ENCODE results near the gene CHMP5. TPM values are rescaled to one million over a fixed set of nuclear protein-coding genes. Genes with fewer than 3 reads are reported as not detected.

The CHMP5 gene
- total RNA-seq, 4 donors from 2014 or later = 55.1 to 78.2 (median 60.3) TPM

DNA sequence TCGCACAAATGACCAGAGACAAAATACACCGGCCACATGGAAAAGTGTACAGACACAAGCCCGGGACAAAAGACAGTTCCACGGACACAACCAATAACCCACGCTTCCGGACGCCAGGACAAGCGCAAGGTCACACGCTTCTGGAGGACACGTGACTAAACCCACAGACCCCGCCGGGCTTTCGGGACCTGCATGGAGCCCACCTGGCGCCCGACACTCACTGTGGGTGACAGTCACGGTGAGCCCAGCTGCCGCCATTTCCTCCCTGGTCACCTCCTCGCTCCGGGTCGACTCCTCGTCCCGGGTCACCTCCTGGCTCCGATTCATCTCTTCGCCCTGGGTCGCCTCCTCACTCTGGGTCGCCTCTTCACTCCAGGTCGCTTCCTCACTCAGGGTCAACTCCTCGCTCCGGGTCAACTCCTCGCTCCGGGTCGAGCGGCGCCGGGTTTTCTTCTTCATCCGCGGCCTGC, 811 bp upstream of the CHMP5 start:
- TF ChIP-seq POLR2A (IDR thresholded peaks at IDR 0.05) = no peak
- no peak for TF ChIP-seq CTCF (IDR thresholded peaks at IDR 0.05)
- peak in 1 of 2 donors; percentile 46 for DNase-seq
- H3K27me3 ChIP-seq = no peaks in the 10 kb centered on the region
- peaks cover 14 to 20% of the 10 kb centered on the region in 2 donors for H3K4me1 ChIP-seq
- no peaks in the 10 kb centered on the region for H3K9me3 ChIP-seq
- H3K4me3 ChIP-seq (replicated peaks in 1 of 3) = peak overlapping the region; percentile 76 to 79 (median 77)
- H3K36me3 ChIP-seq = peaks cover 29 to 34% of the 10 kb centered on the region in 2 donors
- peak overlapping the region; percentile 63 to 89 (median 78) for H3K27ac ChIP-seq
- 0 to 1% methylated on average over 14 to 36 of the region's 37 CpGs for WGBS, 2 donors
- intact Hi-C loops (cut with DNase I) = no loop called here

GRCh38 chr9:33265211-33265865, 489 bp downstream of the CHMP5 start:
- intact Hi-C loops (cut with DNase I) = no loop called here
- TF ChIP-seq POLR2A (IDR thresholded peaks at IDR 0.05) = no peak
- no peak for TF ChIP-seq CTCF (IDR thresholded peaks at IDR 0.05)
- DNase-seq = peak; percentile 29 to 31
- Histone ChIP-seq H3K4me1 (peaks cover 14 to 20% of the 10 kb centered on the region in 2 donors), H3K36me3 (peaks cover 20 to 29% of the 10 kb centered on the region in 2 donors), H3K9me3 (no peaks in the 10 kb centered on the region), H3K27me3 (no peaks in the 10 kb centered on the region), H3K4me3 (replicated peaks in 1 of 3) (peak overlapping the region in 2 of 3 donors; percentile 26 to 53), H3K27ac (peak overlapping the region; percentile 44 to 89 (median 75))
- WGBS, 2 donors = 17 to 19% methylated on average over 13 of the region's 13 CpGs

- Histone ChIP-seq H3K9me3 (no peaks in the 10 kb centered on the region), H3K4me3 (replicated peaks in 1 of 3) (no peak overlapping the region), H3K36me3 (peaks cover 20 to 29% of the 10 kb centered on the region in 2 donors), H3K4me1 (peaks cover 14 to 20% of the 10 kb centered on the region in 2 donors), H3K27ac (no peak overlapping the region), H3K27me3 (no peaks in the 10 kb centered on the region)
- no peak for TF ChIP-seq POLR2A (IDR thresholded peaks at IDR 0.05)
- no peak for DNase-seq
- intact Hi-C loops (cut with DNase I) = no loop called here
Observed at GRCh38 chr9:33267151-33267767, 2.4 kb downstream of the CHMP5 start.

DNA sequence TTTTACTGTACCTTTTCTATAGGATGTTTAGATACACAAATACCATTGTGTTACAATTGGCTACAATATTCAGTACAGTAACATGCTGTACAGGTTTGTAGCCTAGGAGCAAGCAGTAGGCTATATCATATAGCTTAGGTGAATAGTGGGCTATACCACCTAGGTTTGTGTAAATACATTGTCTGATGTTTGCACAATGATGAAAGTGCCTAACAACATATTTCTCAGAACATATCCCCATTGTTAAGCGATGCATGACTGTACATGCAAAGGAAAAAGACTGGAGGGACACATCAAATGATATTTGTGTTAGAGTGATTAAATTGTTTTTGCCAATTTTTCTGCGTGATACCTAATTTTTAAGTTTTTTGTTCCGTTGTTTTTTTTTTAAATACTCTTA, 5.3 kb downstream of the CHMP5 start:
- no peak for DNase-seq
- Histone ChIP-seq H3K4me3 (replicated peaks in 1 of 3) (no peak overlapping the region), H3K36me3 (peaks cover 33 to 44% of the 10 kb centered on the region in 2 donors), H3K9me3 (no peaks in the 10 kb centered on the region), H3K27me3 (no peaks in the 10 kb centered on the region), H3K27ac (no peak overlapping the region), H3K4me1 (peaks cover 9 to 13% of the 10 kb centered on the region in 2 donors)
- intact Hi-C loops (cut with DNase I) = no loop called here
- WGBS, 2 donors = 95 to 96% methylated on average over 3 of the region's 3 CpGs
- TF ChIP-seq POLR2A (IDR thresholded peaks at IDR 0.05) (no peak), CTCF (IDR thresholded peaks at IDR 0.05) (no peak)

DNA sequence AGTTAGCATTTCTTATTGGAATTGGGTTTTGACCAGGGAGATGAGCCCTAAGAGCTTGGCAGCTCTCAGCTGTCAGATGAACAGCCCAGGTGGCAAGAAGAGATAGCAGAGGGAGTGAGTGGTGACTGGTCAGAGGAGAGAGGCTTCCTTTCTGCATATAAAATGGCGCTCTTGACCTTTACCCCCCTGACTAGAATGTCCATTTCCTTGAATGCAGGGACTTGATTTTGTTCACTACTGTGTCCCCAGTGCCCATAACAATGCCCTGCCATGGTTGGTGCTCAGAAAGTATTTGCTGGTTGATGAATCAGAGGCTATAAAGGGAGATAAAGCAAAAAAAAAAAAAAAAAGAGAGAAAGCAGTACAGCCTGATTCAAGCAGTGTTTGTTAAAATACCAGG, 7.2 kb downstream of the CHMP5 start:
- no peak for TF ChIP-seq POLR2A (IDR thresholded peaks at IDR 0.05)
- TF ChIP-seq CTCF (IDR thresholded peaks at IDR 0.05) = no peak
- peaks cover 51 to 61% of the 10 kb centered on the region in 2 donors for H3K36me3 ChIP-seq
- intact Hi-C loops (cut with DNase I) = no loop called here
- H3K27me3 ChIP-seq = no peaks in the 10 kb centered on the region
- H3K9me3 ChIP-seq = no peaks in the 10 kb centered on the region
- H3K4me3 ChIP-seq (replicated peaks in 1 of 3) = no peak overlapping the region
- no peak overlapping the region for H3K27ac ChIP-seq
- 100% methylated on average over 1 of the region's 1 CpG for WGBS, 2 donors
- DNase-seq = no peak
- no peaks in the 10 kb centered on the region for H3K4me1 ChIP-seq

All from thyroid gland (tissue), 4 donors.